Upper lobe of right lung (tissue), 1 donor: ENCODE data around the gene FOXP1. TPM values are rescaled to one million over a fixed set of nuclear protein-coding genes. Genes with fewer than 3 reads are reported as not detected.

Experiments
- ATAC-seq: fragments of 200-7000 bp; cut with Tn5 transposase; one replicate; pipeline ENCODE4 v1.9.1; 2020; ENCODE audit warnings: mild to moderate bottlenecking, moderate library complexity
- DNase-seq: peaks from one replicate; pipeline ENCODE4 v3.0.0-alpha.2; 2020
- H3K27ac ChIP-seq: fragments of 200-600 bp; one replicate; pipeline ENCODE4 v1.8.0; 2022
- H3K27me3 ChIP-seq: fragments of 200-600 bp; one replicate; pipeline ENCODE4 v1.8.0; 2022; ENCODE audit warnings: mild to moderate bottlenecking
- H3K36me3 ChIP-seq: fragments of 200-600 bp; one replicate; pipeline ENCODE4 v1.8.0; 2022
- H3K4me1 ChIP-seq: fragments of 200-600 bp; one replicate; pipeline ENCODE4 v1.8.0; 2022
- H3K4me3 ChIP-seq: fragments of 200-600 bp; one replicate; pipeline ENCODE4 v1.8.0; 2022; ENCODE audit warnings: mild to moderate bottlenecking
- H3K9me3 ChIP-seq: fragments of 200-600 bp; one replicate; pipeline ENCODE4 v1.8.0; 2022
- CTCF ChIP-seq: fragments of 200-600 bp; IDR thresholded peaks from one replicate; pipeline ENCODE4 v1.8.0; 2022; ENCODE audit warnings: antibody characterized with exemption
- intact Hi-C: fragments of 100-400 bp; cut with DNase I; formaldehyde crosslinking; loops from one replicate; pipeline ENCODE4 v1.11.0; 2022
- total RNA-seq: library from RNA; stranded (reverse); fragmentation: NEBNext Ultra II Directional; extraction: Animal tissue kit (Norgen Biotek cat#: 25700); gene quantifications from one replicate; pipeline ENCODE4 v1.2.1, GENCODE V29; 2021
- donor health status: DM: no; HTN: yes; CAD: no; lungs with severe emphysema.

Gene FOXP1
- total RNA-seq, 1 donor from 2014 or later = 140 TPM

GRCh38 chr3:71051893-71052687 is 531.4 kb downstream of the FOXP1 start:
- Histone ChIP-seq H3K4me1 (peaks cover 54% of the 10 kb centered on the region), H3K36me3 (peaks cover 44% of the 10 kb centered on the region), H3K4me3 (no peak overlapping the region), H3K9me3 (no peaks in the 10 kb centered on the region), H3K27ac (peak overlapping the region; percentile 24), H3K27me3 (no peaks in the 10 kb centered on the region)
- no peak for TF ChIP-seq CTCF
- intact Hi-C loops = loop anchor here (10.0 kb wide), 1 partner anchor 533 kb away; the partner anchor contains the start of gene FOXP1
- DNase-seq = no peak
- no peak for ATAC-seq

GRCh38 chr3:71051259-71051595 is 532.3 kb downstream of the FOXP1 start:
- DNase-seq (no peak), ATAC-seq (no peak)
- no peak for TF ChIP-seq CTCF
- Histone ChIP-seq H3K36me3 (peaks cover 53% of the 10 kb centered on the region), H3K27ac (peak overlapping the region; percentile 7), H3K27me3 (no peaks in the 10 kb centered on the region), H3K4me1 (peaks cover 47% of the 10 kb centered on the region), H3K4me3 (no peak overlapping the region), H3K9me3 (no peaks in the 10 kb centered on the region)
- intact Hi-C loops = loop anchor here (10.0 kb wide), 1 partner anchor 534 kb away; the partner anchor contains the start of gene FOXP1

GRCh38 chr3:71050538-71051258 is 532.8 kb downstream of the FOXP1 start:
- Histone ChIP-seq H3K27ac (peak overlapping the region; percentile 65), H3K36me3 (peaks cover 57% of the 10 kb centered on the region), H3K4me3 (no peak overlapping the region), H3K4me1 (peaks cover 42% of the 10 kb centered on the region), H3K9me3 (no peaks in the 10 kb centered on the region), H3K27me3 (no peaks in the 10 kb centered on the region)
- DNase-seq (no peak), ATAC-seq (no peak)
- intact Hi-C loops = loop anchor here (10.0 kb wide), 1 partner anchor 534 kb away; the partner anchor contains the start of gene FOXP1
- TF ChIP-seq CTCF = no peak

GRCh38 chr3:71050166-71050537 is 533.4 kb downstream of the FOXP1 start:
- Histone ChIP-seq H3K9me3 (no peaks in the 10 kb centered on the region), H3K27ac (peak overlapping the region; percentile 65), H3K4me3 (no peak overlapping the region), H3K27me3 (no peaks in the 10 kb centered on the region), H3K4me1 (peaks cover 41% of the 10 kb centered on the region), H3K36me3 (peaks cover 63% of the 10 kb centered on the region)
- ATAC-seq (no peak), DNase-seq (no peak)
- no peak for TF ChIP-seq CTCF
- intact Hi-C loops = loop anchor here (10.0 kb wide), 1 partner anchor 535 kb away; the partner anchor contains the start of gene FOXP1

- ATAC-seq (peak; percentile 49), DNase-seq (no peak)
- Histone ChIP-seq H3K27me3 (no peaks in the 10 kb centered on the region), H3K4me1 (peaks cover 41% of the 10 kb centered on the region), H3K27ac (peak overlapping the region; percentile 65), H3K4me3 (no peak overlapping the region), H3K36me3 (peaks cover 75% of the 10 kb centered on the region), H3K9me3 (no peaks in the 10 kb centered on the region)
- no peak for TF ChIP-seq CTCF
- intact Hi-C loops = no loop called here
Measured at GRCh38 chr3:71048948-71049347, 534.6 kb downstream of the FOXP1 start.
